Activated CD4-positive, CD25-positive, alpha-beta regulatory T cell treated with anti-CD3 and anti-CD28 coated beads, Interleukin-2, amount 50 U/mL, for 72 hours (primary cell): Measurements from ENCODE around the gene OPRD1.

ENCODE experiments used
- DNase-seq: peaks from one replicate; pipeline ENCODE4 v3.0.0; 2021

The OPRD1 gene

DNA sequence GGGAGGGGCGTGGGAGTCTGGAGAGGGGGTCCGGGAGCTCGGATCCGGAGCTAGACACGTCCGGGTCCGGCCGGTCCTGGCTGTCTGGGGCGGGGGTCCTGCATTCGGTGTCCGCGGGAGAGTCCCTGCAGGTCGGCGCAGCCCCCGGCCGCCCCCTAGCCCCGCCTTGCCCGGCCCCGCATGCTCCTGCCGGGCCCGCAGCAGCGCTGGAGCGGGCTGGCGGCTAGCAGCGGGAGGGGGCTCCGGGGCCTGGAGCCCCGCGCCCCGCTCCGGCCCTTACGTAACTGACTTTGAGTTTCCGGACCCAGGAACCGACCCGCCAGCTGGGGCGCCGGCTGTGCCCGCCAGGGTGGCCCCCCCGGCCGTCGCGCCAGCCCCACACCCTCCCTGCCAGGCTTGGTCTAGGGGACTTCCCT is 75.5 kb downstream of the OPRD1 start:
- DNase-seq: peak; percentile 51

DNA sequence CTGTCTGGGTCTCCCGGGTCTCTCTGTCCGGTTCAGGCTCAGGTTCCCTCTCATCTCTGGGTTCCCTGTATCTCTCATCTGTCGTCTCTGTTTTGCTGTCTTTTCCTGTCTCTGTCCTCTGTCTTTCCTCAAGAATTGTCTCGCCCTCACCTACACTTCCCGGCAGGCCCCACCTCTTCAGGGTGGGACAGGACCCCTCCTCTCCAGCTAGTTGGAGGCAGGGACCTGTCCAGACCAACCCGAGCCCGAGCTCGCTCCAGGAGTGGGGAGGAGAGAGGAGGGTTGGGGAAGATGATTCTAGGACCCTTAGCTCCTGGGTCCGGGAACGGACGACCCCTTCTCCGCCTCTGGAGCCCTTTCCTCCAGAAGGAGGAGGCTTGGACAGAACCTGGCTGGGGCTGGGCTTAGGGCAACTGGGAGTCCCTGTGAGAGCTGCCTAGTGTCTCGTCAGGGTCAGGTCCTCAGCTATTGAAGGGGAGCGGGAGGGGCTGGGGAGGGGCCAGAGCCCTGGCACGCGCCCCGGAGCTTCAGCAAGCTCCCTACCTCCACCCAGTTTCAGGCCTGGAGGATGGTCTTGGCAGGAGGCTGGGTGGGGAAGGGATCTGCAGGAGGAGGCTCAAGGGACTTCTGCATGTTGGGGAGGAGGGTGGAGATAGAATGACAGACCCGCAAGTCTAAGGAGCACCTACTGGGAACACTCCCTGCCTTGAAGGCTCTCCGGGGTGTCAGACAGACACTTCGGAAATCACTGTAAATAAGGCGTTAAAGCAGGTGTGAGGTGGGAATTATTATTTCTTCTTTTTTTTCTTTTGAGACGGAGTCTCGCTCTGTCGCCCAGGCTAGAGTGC is 76.1 kb downstream of the OPRD1 start:
- DNase-seq: no peak

DNA sequence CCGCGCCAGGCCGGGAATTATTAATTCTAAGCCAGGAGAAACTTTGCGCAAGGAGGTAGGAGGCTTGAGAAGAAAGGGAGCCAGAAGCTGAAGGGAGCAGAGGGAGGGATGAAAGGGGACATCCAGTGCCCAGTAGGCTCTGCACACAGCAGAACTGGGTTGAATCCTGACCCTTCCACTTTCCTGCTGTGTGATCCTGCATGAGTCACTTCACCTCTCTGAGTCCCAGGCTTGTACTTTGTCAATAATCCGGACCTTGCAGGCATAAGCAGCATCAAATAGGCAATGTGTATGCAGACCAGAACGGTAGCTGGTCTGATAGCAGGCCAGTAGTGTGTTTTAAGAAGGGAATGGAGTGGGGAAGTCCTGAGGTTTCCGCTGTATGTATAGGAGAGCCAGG is 76.9 kb downstream of the OPRD1 start:
- no peak for DNase-seq

DNA sequence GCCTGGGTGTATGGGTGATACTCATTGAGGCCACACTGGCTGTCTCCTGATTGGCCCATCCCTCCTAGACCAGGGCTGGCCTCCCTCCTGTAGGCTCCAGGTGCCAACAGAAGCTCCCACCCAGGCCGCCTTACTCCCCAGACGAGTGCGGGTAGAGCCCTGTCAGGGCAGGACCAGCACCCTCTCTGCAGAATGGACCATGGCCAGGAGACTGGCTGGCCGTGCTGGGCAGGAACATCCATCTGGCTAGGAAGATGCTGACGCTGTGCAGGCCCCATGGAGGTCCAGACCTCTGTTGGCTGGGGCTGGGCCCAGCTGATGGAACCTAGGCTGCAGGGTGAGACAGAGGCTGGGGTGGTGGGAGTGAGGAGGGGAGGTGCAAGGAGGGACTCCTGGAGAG is 77.4 kb downstream of the OPRD1 start:
- DNase-seq: no peak

DNA sequence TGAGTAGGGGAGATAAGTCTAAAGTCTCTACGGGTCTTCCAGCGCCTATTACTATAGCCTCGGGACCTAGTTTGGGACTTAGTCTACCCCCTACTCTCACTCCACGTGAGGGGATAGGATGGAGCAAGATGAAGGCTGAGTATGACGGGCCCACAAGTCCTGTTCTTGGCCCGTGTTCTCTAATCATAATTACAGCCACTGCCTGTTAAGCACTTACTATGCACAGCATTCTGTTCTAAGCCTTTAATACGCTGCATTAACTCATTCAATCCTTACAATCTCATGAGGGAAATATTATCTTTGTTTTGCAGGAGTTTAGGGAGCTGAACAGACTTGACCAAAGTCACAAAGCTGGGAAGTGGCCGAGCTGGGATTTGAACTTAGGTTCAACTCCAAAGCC is 78.5 kb downstream of the OPRD1 start:
- DNase-seq: no peak

DNA sequence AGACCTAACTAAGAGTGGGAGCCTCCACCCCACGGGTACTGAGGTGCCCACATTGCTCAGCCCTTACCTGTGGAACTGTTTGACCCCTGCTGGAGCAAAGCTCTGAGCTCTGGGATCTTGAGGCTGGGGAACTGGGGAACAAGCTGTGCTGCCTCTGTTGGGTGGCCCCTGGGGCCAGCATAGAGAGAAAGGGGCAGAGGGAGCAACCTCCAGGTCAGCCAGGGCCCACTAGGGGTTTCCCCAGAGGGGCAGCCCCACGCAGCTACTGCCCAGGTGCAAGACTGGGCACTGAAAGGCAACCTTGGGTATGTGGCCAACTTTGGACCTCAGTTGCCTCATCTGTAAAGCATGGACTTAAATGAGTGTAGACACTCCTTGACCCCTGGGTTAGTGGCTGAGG is 78.9 kb downstream of the OPRD1 start:
- no peak for DNase-seq

DNA sequence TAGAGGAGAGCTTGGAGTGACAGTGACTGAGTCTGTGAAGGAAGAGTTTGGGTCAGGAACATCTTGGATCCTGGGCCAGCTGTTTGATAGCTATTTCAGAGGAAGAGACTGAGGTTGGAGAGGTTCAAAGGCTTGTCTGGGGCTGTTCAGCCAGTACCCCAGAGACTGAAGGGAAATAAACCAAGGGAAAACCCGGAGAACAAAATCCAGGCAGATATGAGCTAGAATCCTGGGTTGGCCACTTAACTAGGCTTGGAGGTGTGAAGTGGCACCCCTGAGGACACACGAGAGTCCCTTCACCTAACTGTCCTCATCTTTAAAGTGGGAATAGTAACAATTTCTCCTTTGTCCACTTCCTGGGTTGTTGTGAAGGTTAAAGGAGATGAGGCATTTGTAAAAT is 79.3 kb downstream of the OPRD1 start:
- DNase-seq: no peak

DNA sequence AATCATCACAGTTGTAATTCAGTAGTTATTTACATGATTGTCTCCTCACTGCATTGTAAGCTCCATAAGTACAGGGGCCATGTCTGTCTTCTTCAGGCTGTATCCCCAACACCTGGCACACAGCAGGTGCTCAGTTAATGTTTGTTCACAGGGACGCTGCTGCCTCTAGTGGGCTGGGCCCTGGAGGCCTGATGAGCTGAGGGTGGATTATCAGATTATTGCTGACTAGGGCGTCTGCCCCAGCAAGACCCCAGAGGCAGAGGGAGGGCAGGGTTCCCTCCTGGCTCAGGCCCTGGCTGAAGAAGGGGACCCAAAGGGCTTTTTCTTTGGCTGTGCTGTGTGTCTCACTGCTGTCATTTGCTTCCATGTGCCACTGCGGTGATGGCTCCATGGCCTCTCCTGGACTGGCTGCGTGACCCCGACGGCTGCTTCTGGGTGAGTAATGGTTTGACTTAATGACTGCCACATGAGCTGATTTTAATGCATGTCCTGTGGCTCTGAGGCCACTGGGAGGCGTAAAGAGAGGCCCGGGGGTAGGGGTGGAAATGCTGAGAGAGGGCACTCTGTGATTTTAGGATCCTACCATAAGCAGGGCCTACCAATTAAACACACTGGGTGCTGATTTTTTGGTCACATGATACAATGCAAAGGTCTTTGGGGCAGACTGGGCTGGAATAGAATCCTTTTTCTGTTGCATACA is 81.6 kb downstream of the OPRD1 start:
- DNase-seq: no peak

DNA sequence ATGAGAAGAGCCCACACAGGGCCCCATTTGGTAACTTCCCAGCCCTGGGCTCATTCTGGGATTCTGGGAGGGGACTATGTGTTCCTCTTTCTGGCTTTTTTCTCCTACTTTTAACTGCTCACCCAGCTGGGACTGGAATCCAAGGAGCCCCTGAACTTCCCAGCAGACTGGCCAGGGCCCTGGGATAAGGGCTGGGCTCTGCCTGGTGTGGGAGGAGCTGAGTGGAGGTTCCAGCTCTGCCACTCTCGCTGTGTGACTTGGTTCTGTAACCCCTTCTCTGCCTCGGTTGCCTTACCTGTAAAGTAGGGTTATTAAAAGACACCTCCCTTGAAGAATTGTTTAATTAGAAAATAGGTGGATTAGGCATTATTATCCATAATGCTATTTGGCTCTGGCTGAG is 82.8 kb downstream of the OPRD1 start:
- DNase-seq: no peak

DNA sequence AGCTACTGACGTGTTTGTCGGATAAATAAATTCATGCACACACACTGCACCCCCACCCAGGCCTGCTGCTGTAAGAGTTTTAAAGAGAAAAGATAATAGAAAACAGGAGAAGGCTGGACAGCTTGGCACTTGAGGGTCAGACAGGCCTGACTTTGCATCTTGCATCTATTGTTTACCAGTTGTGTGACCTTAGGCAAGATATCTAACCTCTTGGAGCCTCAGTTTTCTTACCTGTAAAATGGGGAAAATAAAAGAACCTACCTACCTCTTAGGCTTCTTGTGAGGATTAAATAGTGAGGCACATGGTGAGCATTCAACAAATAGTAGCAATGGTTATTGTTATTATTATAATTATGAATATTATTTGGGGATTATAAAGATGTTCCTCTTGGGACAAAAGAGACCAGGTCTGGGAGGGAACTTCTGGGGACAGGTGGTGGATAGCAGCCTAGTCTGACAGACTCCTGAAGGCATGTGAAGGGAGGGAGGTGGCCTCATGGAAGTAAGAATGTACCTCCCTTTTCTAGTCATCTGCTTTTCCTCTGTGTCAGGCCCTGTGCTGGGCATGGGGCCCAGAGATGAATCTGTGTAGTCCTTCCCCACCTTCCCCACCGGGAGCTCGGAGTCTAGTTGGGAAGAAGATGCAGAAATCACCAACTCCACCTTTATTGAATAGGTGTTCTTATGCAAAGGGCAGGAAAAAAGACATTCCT is 84.1 kb downstream of the OPRD1 start:
- no peak for DNase-seq

DNA sequence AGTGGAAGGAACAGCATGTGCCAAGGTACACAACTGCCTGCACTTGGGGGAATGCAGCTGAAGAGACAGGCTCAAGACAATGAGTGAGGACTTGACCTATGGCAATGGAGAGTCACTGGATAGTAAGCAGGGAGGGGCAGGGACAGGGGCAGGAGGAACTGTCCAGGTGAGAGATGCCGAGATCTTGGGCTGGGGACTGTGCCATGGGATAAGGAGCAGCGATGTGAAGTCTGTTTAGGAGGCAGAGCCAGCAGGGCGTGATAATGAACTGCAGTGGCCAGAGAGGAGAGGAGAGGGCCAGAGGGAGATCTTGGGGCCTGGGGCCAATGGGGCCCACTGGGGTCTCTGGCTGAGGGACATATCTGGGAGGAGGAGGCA is 84.6 kb downstream of the OPRD1 start:
- DNase-seq: no peak

DNA sequence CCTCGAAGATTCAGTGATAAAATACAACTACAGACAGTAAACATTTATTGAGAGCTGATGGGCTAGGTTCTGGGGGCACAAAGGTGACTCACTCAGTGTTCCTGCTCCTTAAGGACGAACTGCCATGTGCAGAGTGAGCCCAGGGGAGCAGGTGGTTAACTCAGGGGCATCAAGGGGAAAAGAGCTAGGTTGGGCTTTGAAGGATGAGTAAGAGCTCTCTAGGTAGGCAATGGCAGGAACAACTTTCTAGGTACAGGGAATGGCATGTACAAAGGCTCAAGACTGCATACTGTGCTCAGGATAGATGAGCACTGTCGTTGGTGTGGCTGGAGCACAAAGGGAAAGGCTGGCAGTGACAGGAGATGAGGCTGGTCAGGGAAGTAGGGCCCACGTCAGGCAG is 85.8 kb downstream of the OPRD1 start:
- DNase-seq: no peak

DNA sequence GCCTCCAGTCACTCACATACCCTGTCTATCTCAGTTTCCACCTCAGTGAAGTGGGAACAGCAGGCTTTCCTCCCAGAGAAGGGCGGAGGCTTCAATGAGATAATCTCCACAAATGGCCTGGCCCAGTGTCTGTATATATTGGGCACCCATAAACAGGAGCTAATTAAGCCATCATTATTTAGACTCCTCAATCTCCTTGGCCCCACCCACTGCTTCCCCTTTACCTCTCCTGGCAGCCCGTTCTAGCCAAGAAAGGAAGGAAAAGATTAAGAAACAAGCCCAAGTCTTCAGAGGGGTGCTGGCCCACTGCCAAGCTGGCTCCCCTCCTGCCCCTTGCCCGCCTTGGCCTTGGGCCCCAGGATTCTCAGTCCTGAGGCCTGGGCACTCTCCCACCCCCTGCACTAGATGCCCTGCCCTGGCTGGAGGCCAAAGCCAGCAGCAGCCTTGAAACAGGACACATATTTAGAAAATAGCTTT is 86.5 kb downstream of the OPRD1 start:
- no peak for DNase-seq

DNA sequence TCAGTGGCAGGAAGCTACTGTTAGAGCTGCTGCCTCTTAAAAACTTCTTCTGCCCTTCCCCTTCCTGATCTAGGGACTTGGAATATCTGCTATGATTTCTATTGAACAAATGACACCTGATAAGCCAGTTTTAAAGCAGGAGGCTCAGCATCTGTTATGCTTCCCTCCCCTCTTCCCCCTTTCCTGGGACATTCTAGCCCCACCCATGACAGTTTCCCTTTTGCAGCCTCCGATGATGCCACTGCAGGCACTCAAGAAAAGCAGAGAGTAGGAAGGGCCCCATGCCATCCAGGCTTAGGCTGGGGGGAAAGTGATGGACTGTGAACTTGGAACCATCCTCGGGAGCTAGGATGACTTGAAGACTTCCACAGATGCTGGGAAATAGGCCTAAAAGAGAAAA is 87.3 kb downstream of the OPRD1 start:
- DNase-seq: no peak

DNA sequence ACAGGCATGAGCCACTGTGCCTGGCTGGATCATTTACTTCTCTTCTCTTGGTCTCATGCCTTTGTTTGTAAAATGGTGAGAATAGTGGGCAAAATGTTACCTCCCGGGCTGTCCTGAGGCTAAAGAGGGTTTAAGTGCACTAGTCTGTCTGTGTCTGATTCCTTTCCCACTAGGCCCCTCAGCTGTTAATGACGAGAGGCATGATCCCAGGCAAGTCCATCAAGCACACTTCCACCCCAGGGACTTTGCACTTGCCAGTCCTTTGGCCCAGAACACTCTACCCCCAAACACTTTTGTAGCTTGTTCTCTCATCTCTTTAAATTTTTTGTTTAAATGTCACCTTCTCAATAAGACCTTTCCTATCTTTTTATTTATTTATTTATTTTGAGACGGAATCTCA is 88.6 kb downstream of the OPRD1 start:
- no peak for DNase-seq

DNA sequence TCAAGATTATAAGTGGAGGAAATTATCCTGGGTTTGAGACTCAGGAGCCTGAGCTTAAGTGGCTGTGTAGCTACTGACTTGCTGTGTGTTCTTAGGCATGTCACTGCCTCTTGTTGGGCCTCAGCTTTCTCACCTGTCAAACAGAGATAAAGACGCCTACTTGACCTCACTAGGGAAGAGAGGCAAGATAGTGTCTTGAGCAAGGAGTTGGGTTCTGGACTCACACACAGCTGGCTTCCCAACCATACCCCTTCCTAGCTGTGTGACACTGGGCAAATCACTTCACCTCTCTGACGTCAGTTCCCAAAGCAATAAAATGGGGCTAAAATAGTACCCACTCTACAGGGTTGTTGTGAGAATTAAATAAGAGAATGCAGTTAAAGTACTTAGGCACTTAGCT is 90.8 kb downstream of the OPRD1 start:
- no peak for DNase-seq

DNA sequence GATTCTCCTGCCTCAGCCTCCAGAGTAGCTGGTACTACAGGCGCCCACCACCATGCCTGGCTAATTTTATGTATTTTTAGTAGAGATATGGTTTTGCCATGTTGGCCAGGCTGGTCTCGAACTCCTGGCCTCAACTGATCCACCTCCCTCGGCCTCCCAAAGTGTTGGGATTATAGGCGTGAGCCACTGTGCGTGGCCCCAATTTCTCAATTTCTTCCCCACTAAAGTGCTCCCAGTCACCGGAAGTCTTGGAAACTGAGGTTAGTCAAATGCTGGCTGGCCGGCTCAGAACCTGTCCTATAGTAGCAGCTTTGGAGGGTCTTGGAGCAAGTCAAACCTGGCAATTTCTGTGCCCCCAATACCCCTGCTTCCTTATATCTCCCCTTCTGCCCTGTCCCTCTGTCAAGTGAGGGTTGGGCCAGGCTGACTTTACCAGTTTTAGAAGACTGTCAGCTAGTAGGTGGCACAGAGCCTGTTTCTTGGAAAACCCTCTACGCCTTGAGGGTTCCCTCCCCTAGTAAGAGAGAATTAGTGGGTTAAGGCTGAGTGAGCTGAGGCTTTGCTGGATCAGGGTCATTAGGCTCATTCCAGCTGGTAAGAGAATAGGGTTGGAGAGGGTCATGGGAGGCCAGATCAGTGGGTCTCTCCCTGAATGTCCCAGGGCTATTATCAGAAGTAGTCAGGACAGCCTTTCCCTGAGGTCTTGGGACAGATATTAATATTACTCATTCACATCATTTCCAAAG is 94.1 kb downstream of the OPRD1 start:
- no peak for DNase-seq

DNA sequence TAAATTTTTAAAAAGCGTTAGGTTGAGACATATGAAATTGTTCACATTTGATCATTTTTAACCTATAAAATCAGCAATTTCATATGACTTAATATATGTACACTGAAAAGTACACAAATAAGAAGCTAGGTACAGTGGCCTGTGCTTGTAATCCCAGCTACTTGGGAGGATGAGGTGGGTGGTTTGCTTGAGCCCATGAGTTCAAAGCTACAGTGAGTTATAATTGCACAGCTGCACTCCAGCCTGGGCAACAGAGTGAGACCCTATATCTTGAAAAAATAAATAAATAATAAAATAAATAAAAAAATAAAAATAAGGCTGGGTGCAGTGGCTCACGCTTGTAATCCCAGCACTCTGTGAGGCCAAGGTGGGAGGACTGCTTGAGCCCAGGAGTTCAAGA is 97.2 kb downstream of the OPRD1 start:
- no peak for DNase-seq

DNA sequence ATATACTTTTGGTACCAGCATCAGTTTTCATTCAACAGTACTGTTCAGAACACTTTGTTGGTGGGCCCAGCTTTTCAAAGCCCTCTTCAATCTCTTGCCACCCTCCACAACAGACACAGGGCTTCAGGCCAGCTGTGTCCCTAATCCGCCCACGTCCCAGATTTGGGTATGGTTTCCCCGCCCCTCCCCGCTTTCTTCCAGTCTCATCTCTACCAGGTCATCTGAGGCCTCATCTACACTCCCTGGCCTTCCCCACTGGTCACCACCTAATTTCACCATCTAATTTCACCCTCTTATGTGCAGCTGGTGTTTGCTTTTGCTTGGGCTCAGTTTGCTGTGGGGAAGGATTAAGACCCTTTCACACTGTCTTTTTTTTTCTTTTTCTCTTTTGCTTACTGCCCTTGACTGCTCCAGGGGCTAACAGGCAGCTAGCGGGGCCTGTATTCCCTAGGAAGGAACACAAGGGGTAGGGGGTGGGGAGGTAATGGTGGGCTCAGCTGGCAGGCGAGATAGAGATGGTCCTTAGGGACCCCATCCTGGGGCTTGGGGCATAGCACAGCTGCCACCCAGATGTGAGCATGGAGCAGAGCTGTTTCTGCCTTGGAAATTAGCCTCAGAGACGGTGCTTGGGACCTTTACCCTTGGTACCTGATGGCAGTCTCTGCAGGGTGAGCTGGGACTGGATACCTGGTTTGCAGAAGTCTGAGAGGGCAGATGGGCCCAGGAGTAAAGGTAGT is 98.6 kb downstream of the OPRD1 start:
- no peak for DNase-seq

DNA sequence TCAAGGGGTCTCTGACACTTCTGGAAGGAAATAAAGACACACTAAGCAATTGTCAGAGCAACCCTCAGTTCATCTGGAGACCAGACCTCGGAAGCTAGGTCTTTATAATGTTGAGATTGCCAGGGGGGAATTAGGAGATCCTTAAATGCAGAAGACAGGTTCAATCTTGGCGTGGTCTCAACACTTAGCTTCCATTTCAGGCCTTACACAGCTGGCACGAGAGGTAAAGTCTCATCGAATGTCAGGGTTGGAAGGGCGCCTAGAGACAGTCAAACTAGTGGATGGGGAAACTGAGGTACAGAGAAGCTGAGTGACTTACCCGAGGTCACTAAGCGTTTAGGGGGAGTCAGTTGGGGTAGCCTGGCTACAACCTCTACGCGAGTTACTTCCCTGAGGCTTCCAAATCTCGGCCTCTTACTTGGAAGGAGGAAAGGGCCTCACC is 101.8 kb downstream of the OPRD1 start:
- DNase-seq: no peak

DNA sequence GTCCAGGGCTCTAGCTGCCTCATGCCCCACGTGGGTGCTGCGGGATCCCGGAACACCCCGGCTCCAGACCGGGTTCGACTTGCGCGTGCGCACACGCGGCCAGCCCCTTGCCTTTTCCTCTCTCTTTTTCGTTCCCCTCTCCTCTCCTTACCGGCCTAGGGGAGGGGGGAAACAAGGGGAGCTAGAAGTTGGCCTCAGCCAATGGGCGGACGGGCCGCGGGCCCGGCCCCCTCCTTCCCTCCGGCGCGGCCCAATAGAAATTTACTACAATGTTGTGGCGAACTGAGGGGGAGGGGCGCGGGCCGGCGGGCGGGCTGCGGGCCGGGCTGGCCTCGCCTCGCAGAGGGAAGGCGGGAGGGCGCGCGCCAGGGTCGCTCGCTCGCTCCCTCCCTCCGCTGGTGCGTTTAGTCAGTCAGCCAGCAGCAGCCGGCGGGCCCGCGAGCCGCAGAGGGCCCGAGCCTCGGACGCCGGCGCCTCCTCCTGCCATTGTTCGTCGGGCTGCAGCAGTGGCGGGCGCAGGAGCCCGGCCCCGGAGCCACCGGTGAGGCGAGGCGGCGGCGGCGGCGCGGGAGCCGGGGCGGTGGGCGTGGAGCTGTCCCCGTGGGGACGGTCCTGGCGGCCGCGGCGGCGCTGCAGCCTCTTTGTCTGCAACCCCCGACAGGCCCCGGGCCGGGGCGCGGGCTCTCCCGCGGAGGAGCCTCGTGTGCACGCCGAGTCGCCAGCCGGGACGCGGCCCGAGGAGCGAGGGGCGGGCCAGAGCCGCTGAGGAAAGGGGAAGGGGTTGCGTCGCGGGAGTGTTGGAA is 102.5 kb downstream of the OPRD1 start, which contains the start of gene EPB41:
Gene EPB41, plus strand, starts transcription at position 342 of the 803 bp plus-strand sequence. CDS start 72,869 bp downstream, outside the sequence.
- DNase-seq: peak; percentile 91
